ENCODE measurements around the gene RANBP17.

Gene RANBP17

GRCh38 chr5:171261361-171261760 is 399.5 kb downstream of the RANBP17 start:
- DNase-seq = no peak
- no peak for TF ChIP-seq CTCF (IDR thresholded peaks at IDR 0.05; ENCODE audit: low read length)
- no peak for TF ChIP-seq EZH2phosphoT487 (IDR thresholded peaks at IDR 0.05; ENCODE audit: low read length)
- Histone ChIP-seq H3K4me3 (ENCODE audit: low read length) (no peak overlapping the region), H3K27me3 (replicated peaks; ENCODE audit: insufficient read depth, low read length) (no peaks in the 10 kb centered on the region), H3K36me3 (replicated peaks; ENCODE audit: insufficient read depth, low read length) (no peaks in the 10 kb centered on the region), H3K9ac (ENCODE audit: low read length) (no peak overlapping the region), H3K9me2 (replicated peaks; ENCODE audit: insufficient read depth, low read length) (no peaks in the 10 kb centered on the region), H3K4me1 (ENCODE audit: low read length) (no peaks in the 10 kb centered on the region), H3K4me2 (ENCODE audit: low read depth, low read length) (no peak overlapping the region), H2AFZ (ENCODE audit: low read length) (no peak overlapping the region), H4K20me1 (ENCODE audit: insufficient read depth, low read length) (no peaks in the 10 kb centered on the region), H3K79me2 (ENCODE audit: low read length) (no peaks in the 10 kb centered on the region), H3K9me3 (replicated peaks; ENCODE audit: insufficient read depth, low read length) (no peaks in the 10 kb centered on the region), H3K27ac (ENCODE audit: low read length) (no peak overlapping the region), H3F3A (ENCODE audit: insufficient read depth, low read length) (no peaks in the 10 kb centered on the region)

GRCh38 chr5:171261904-171262303 is 400.1 kb downstream of the RANBP17 start:
- no peaks in the 10 kb centered on the region for H3K36me3 ChIP-seq (replicated peaks; ENCODE audit: insufficient read depth, low read length)
- H3K9me2 ChIP-seq (replicated peaks; ENCODE audit: insufficient read depth, low read length) = no peaks in the 10 kb centered on the region
- no peaks in the 10 kb centered on the region for H3K9me3 ChIP-seq (replicated peaks; ENCODE audit: insufficient read depth, low read length)
- H3K9ac ChIP-seq (ENCODE audit: low read length) = no peak overlapping the region
- no peaks in the 10 kb centered on the region for H3K4me1 ChIP-seq (ENCODE audit: low read length)
- no peak overlapping the region for H3K4me2 ChIP-seq (ENCODE audit: low read depth, low read length)
- H2AFZ ChIP-seq (ENCODE audit: low read length) = no peak overlapping the region
- TF ChIP-seq EZH2 (optimal IDR thresholded peaks at IDR 0.05; ENCODE audit: low read depth, low read length) (no peak), EZH2phosphoT487 (IDR thresholded peaks at IDR 0.05; ENCODE audit: low read length) (no peak), CTCF (IDR thresholded peaks at IDR 0.05; ENCODE audit: low read length) (no peak)
- no peak for DNase-seq
- no peak overlapping the region for H3K4me3 ChIP-seq (ENCODE audit: low read length)
- no peak overlapping the region for H3K27ac ChIP-seq (ENCODE audit: low read length)
- no peaks in the 10 kb centered on the region for H3K27me3 ChIP-seq (replicated peaks; ENCODE audit: insufficient read depth, low read length)
- no peaks in the 10 kb centered on the region for H3F3A ChIP-seq (ENCODE audit: insufficient read depth, low read length)
- no peaks in the 10 kb centered on the region for H3K79me2 ChIP-seq (ENCODE audit: low read length)
- H4K20me1 ChIP-seq (ENCODE audit: insufficient read depth, low read length) = no peaks in the 10 kb centered on the region

- H3K79me2 ChIP-seq (ENCODE audit: low read length) = no peaks in the 10 kb centered on the region
- no peak overlapping the region for H2AFZ ChIP-seq (ENCODE audit: low read length)
- H3K4me1 ChIP-seq (ENCODE audit: low read length) = no peaks in the 10 kb centered on the region
- H4K20me1 ChIP-seq (ENCODE audit: insufficient read depth, low read length) = no peaks in the 10 kb centered on the region
- no peaks in the 10 kb centered on the region for H3F3A ChIP-seq (ENCODE audit: insufficient read depth, low read length)
- no peak overlapping the region for H3K4me2 ChIP-seq (ENCODE audit: low read depth, low read length)
- TF ChIP-seq CTCF (IDR thresholded peaks at IDR 0.05; ENCODE audit: low read length) = no peak
- no peak for TF ChIP-seq EZH2phosphoT487 (IDR thresholded peaks at IDR 0.05; ENCODE audit: low read length)
- no peak for TF ChIP-seq EZH2 (optimal IDR thresholded peaks at IDR 0.05; ENCODE audit: low read depth, low read length)
- H3K4me3 ChIP-seq (ENCODE audit: low read length) = no peak overlapping the region
- H3K9me2 ChIP-seq (replicated peaks; ENCODE audit: insufficient read depth, low read length) = no peaks in the 10 kb centered on the region
- DNase-seq = no peak
- H3K27ac ChIP-seq (ENCODE audit: low read length) = no peak overlapping the region
- no peak overlapping the region for H3K9ac ChIP-seq (ENCODE audit: low read length)
- no peaks in the 10 kb centered on the region for H3K36me3 ChIP-seq (replicated peaks; ENCODE audit: insufficient read depth, low read length)
- H3K9me3 ChIP-seq (replicated peaks; ENCODE audit: insufficient read depth, low read length) = no peaks in the 10 kb centered on the region
- no peaks in the 10 kb centered on the region for H3K27me3 ChIP-seq (replicated peaks; ENCODE audit: insufficient read depth, low read length)
Observed at GRCh38 chr5:171263181-171263580, 401.4 kb downstream of the RANBP17 start.

Data from MM.1S (cell line).